OCI-LY3 (cell line): ENCODE measurements around the gene OR52D1.

Experiments
- CTCF ChIP-seq: fragments of 200-600, 300-600 bp; sonication (generic); IDR thresholded peaks from 2 replicates; pipeline ENCODE4 v1.5.1; 2014; ENCODE audit warnings: antibody characterized with exemption, low read length, low read depth
- EZH2phosphoT487 ChIP-seq: fragments of 200-600 bp; shearing (Covaris generic); IDR thresholded peaks from 2 replicates; pipeline ENCODE4 v1.6.1; 2018; ENCODE audit warnings: antibody characterized with exemption, mixed run types, low read depth

DNA sequence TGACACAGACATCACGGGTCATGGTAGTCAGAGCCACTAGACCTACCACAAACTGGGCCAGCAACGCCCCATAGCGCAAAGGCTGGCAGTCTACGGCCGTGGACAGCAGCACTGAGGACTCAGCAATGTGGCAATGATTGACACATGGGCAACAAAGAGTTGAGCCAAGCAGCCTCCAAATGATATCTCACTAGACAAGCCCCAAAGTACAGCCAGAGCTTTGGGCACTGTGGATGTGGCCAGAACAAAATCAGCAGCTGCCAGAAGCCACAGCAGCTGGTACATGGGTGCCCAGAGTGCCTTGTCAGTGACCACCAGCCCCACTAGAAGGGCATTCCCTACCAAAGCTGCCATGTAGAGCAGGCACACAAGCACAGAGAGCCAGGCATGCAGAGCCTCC is 39.2 kb downstream of the OR52D1 start:
- TF ChIP-seq CTCF = no peak
- TF ChIP-seq EZH2phosphoT487 = no peak
